SK-N-SH (cell line): ENCODE measurements around the gene PPIP5K1.
"Not testable (repeated sequence)": the region's sequence is repeated elsewhere in the genome, so short reads cannot be mapped to it uniquely, and the experiment has no call there.

Experiments used
- EP300 ChIP-seq, 2 experiments: IDR thresholded peaks; 2 replicates each; pipeline versions ENCODE4 v1.4.0 to v1.6.1; 2012; ENCODE audit warnings: borderline replicate concordance in 1 of 2, low read depth in 1 of 2, low read length in 1 of 2
- EZH2phosphoT487 ChIP-seq: fragments of 200-600 bp; sonication (generic); IDR thresholded peaks from 2 replicates; pipeline ENCODE4 v1.6.1; 2017; ENCODE audit warnings: low read depth, mixed run types, mild to moderate bottlenecking, antibody characterized with exemption, moderate library complexity, borderline replicate concordance
- GATA2 ChIP-seq: sonication (generic); formaldehyde crosslinking; IDR thresholded peaks from 2 replicates; pipeline ENCODE4 v1.5.0; 2020; ENCODE audit warnings: mild to moderate bottlenecking, missing genetic modification reagents
- JUND ChIP-seq: IDR thresholded peaks from 2 replicates; pipeline ENCODE4 v1.4.0; 2012
- MEF2A ChIP-seq: IDR thresholded peaks from 2 replicates; pipeline ENCODE4 v1.4.0; 2012; ENCODE audit warnings: low read depth, borderline replicate concordance
- RFX5 ChIP-seq: IDR thresholded peaks from 2 replicates; pipeline ENCODE4 v1.6.1; 2012; ENCODE audit warnings: mild to moderate bottlenecking, improper control_type of control experiment, low read length
- SMC3 ChIP-seq: IDR thresholded peaks from 2 replicates; pipeline ENCODE4 v1.6.1; 2012; ENCODE audit warnings: low read depth, low read length, improper control_type of control experiment
- TF ChIP-seq, protein P1 (sequence below): fragments of 200-600 bp; sonication (generic); IDR thresholded peaks from 2 replicates; pipeline ENCODE4 v1.6.1; 2017; ENCODE audit warnings: antibody characterized with exemption, mild to moderate bottlenecking, moderate library complexity
- TF ChIP-seq, protein P2 (sequence below): IDR thresholded peaks from 2 replicates; pipeline ENCODE4 v1.4.0; 2012; ENCODE audit warnings: low read depth

DNA sequence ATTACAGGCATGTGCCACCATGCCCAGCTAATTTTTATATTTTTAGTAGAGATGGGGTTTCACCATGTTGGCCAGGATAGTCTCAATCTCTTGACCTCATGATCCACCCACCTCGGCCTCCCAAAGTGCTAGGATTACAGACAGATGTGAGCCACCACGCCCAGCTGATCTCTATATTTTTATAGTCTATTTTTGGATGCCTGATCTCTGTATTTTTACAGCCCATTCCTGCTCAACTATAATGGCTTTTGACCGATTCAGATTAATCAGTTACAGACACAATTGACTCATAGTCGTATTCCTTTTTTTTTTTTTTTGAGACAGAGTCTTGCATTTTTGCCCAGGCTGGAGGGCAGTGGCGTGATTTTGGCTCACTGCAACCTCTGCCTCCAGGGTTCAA lies 57.2 kb downstream of the PPIP5K1 start:
- TF ChIP-seq, protein P1, sequence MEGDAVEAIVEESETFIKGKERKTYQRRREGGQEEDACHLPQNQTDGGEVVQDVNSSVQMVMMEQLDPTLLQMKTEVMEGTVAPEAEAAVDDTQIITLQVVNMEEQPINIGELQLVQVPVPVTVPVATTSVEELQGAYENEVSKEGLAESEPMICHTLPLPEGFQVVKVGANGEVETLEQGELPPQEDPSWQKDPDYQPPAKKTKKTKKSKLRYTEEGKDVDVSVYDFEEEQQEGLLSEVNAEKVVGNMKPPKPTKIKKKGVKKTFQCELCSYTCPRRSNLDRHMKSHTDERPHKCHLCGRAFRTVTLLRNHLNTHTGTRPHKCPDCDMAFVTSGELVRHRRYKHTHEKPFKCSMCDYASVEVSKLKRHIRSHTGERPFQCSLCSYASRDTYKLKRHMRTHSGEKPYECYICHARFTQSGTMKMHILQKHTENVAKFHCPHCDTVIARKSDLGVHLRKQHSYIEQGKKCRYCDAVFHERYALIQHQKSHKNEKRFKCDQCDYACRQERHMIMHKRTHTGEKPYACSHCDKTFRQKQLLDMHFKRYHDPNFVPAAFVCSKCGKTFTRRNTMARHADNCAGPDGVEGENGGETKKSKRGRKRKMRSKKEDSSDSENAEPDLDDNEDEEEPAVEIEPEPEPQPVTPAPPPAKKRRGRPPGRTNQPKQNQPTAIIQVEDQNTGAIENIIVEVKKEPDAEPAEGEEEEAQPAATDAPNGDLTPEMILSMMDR, result not testable (repeated sequence)
- not testable (repeated sequence) for TF ChIP-seq EP300 (IDR thresholded peaks at IDR 0.05; ENCODE audit: borderline replicate concordance in 1 of 2, low read depth in 1 of 2, low read length in 1 of 2); EZH2phosphoT487; JUND; RFX5; MEF2A; GATA2 (CRISPR knock-in tag); SMC3
- TF ChIP-seq, protein P2, sequence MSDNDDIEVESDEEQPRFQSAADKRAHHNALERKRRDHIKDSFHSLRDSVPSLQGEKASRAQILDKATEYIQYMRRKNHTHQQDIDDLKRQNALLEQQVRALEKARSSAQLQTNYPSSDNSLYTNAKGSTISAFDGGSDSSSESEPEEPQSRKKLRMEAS, result not testable (repeated sequence)
